NT2/D1 (cell line): Measurements from ENCODE around the gene TMEM129.

Experiments
- DNase-seq: peaks from one replicate; pipeline ENCODE4 v3.0.0-alpha.2; 2011; ENCODE audit warnings: low read depth, low spot score
- H3K27me3 ChIP-seq: 2 replicates; pipeline ENCODE4 v1.6.0; 2011; ENCODE audit warnings: mild to moderate bottlenecking; ENCODE audit not compliant: insufficient read length, insufficient read depth
- H3K36me3 ChIP-seq: 2 replicates; pipeline ENCODE4 v1.6.1; 2011; ENCODE audit warnings: mild to moderate bottlenecking, low read length, mixed read lengths; ENCODE audit not compliant: insufficient read depth, insufficient read length
- H3K4me1 ChIP-seq: 2 replicates; pipeline ENCODE4 v1.5.1; 2011; ENCODE audit not compliant: insufficient read depth, insufficient read length
- H3K4me3 ChIP-seq: 2 replicates; pipeline ENCODE4 v1.5.1; 2011; ENCODE audit warnings: low read depth; ENCODE audit not compliant: insufficient read length
- H3K9ac ChIP-seq: 2 replicates; pipeline ENCODE4 v1.6.0; 2011; ENCODE audit warnings: low read depth; ENCODE audit not compliant: insufficient read length
- H3K9me3 ChIP-seq: 2 replicates; pipeline ENCODE4 v1.5.1; 2011; ENCODE audit warnings: mild to moderate bottlenecking, low read length; ENCODE audit not compliant: insufficient read depth
- SUZ12 ChIP-seq: IDR thresholded peaks from 2 replicates; pipeline ENCODE4 v1.6.1; 2011; ENCODE audit not compliant: insufficient read length, insufficient read depth; ENCODE audit errors: extremely low read depth
- YY1 ChIP-seq: IDR thresholded peaks from 2 replicates; pipeline ENCODE4 v1.6.1; 2011; ENCODE audit not compliant: insufficient read length, insufficient read depth
- ZNF274 ChIP-seq: IDR thresholded peaks from 2 replicates; pipeline ENCODE4 v1.6.1; 2011; ENCODE audit warnings: mild to moderate bottlenecking, low read depth, low read length

Gene TMEM129

GRCh38 chr4:1752284-1753041 lies 31.3 kb upstream of the TMEM129 start:
- Histone ChIP-seq H3K36me3 (no peaks in the 10 kb centered on the region), H3K9me3 (no peaks in the 10 kb centered on the region), H3K27me3 (no peaks in the 10 kb centered on the region), H3K9ac (peak overlapping the region; percentile 70), H3K4me1 (peaks cover 55% of the 10 kb centered on the region), H3K4me3 (no peak overlapping the region)
- no peak for TF ChIP-seq SUZ12
- no peak for TF ChIP-seq ZNF274
- no peak for TF ChIP-seq YY1
- no peak for DNase-seq

DNA sequence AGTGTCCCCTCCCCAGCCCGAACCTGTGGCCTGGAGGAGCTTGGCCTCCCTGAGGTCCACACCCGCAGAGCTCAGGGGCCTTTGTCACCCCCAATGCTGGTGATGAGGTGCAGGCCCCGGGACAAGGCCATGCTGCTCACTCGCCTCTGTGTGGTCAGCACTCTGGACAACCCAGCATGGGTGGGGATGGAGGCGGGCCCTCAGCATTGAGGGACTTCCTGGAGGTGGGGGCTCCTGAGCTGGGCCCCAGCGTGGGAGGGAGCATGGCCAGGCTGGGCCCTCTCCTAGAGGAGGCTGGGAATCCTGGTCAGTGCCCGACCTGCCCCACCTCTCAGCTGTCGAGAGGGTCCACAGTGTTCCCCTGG lies 30.8 kb upstream of the TMEM129 start:
- Histone ChIP-seq H3K9ac (peak overlapping the region; percentile 70), H3K36me3 (no peaks in the 10 kb centered on the region), H3K27me3 (no peaks in the 10 kb centered on the region), H3K4me3 (no peak overlapping the region), H3K9me3 (no peaks in the 10 kb centered on the region), H3K4me1 (peaks cover 52% of the 10 kb centered on the region)
- DNase-seq = no peak
- TF ChIP-seq ZNF274 = no peak
- TF ChIP-seq SUZ12 = no peak
- TF ChIP-seq YY1 = no peak

- H3K4me1 ChIP-seq = peaks cover 55% of the 10 kb centered on the region
- H3K9ac ChIP-seq = peak overlapping the region; percentile 44
Observed at GRCh38 chr4:1751155-1751918, 30.2 kb upstream of the TMEM129 start.

DNA sequence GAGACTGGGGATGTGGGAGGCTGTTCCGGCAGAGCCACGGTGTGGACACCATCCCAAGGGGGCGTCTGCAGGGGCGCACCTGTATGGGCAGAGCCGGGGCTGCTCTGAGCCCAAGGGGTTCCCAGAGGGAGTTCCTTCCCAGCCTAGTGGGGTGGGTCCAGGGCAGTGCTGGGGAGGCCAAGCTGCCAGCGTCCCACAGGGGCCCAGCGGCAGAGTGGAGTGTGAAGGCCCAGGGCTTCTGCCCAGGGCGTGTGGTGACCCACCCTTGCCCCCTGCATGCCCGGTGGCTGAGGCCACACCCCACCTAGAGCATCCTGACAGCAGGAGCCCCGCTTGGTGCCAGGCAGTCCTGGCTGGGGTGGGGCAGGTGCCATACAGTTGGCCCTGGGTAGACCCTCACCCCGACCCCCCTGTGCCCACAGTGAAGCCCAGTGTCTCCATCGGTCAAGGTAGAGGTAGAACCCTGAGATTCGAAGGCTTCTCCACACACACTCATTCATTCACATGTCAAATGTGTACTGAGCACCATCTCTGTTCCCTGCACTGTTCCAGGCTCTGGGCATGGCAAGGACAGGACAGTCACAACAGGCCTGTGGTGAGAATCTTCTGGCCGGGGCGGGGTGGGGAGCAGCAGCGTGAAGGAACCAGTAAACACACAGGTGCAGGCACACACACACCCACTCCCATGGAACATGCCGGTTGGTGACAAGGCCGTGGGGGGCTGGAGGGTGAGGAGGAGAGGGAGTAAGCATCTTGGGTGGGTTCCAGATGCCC lies 29.4 kb upstream of the TMEM129 start:
- TF ChIP-seq YY1 = no peak
- no peak for TF ChIP-seq ZNF274
- no peak for TF ChIP-seq SUZ12
- Histone ChIP-seq H3K9me3 (no peaks in the 10 kb centered on the region), H3K4me3 (no peak overlapping the region), H3K36me3 (peaks cover 3% of the 10 kb centered on the region), H3K4me1 (peaks cover 61% of the 10 kb centered on the region), H3K9ac (no peak overlapping the region), H3K27me3 (no peaks in the 10 kb centered on the region)
- no peak for DNase-seq

More at GRCh38 chr4:1751155-1751918, 30.2 kb upstream of the TMEM129 start:
- H3K4me3 ChIP-seq = no peak overlapping the region
- H3K36me3 ChIP-seq = no peaks in the 10 kb centered on the region
- H3K9me3 ChIP-seq = no peaks in the 10 kb centered on the region
- DNase-seq = no peak
- no peaks in the 10 kb centered on the region for H3K27me3 ChIP-seq
- TF ChIP-seq ZNF274 (no peak), YY1 (no peak), SUZ12 (no peak)

- Histone ChIP-seq H3K9me3 (no peaks in the 10 kb centered on the region), H3K4me1 (peaks cover 57% of the 10 kb centered on the region), H3K36me3 (peaks cover 10% of the 10 kb centered on the region), H3K4me3 (no peak overlapping the region), H3K9ac (no peak overlapping the region), H3K27me3 (no peaks in the 10 kb centered on the region)
- TF ChIP-seq YY1 = no peak
- TF ChIP-seq SUZ12 = no peak
- TF ChIP-seq ZNF274 = no peak
- DNase-seq = no peak
Observed at GRCh38 chr4:1749826-1750225, 28.7 kb upstream of the TMEM129 start.

DNA sequence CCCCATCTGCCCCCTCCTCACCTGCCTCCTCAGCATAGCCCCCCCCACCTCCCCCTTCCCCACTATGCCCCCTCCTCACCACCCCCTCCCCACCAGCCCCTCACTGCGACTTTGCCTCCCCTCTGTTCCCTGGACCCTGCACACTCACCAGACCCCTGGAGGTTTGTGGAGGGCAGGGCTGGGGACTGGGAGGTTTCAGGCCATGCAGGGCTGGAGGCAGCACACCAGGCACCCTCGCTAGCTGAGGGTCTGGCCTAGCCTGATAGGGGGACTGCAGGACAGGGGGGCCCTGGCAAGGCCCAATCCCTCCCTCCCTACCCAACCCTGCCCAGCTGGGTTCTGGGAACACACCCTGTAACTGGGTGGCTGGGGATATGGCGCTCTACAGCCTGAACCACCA lies 28.2 kb upstream of the TMEM129 start:
- peaks cover 14% of the 10 kb centered on the region for H3K36me3 ChIP-seq
- H3K4me1 ChIP-seq = peaks cover 53% of the 10 kb centered on the region
- H3K27me3 ChIP-seq = no peaks in the 10 kb centered on the region
- no peak for TF ChIP-seq YY1
- TF ChIP-seq SUZ12 = no peak
- no peak for TF ChIP-seq ZNF274
- DNase-seq = no peak
- H3K9me3 ChIP-seq = no peaks in the 10 kb centered on the region
- no peak overlapping the region for H3K4me3 ChIP-seq
- no peak overlapping the region for H3K9ac ChIP-seq

DNA sequence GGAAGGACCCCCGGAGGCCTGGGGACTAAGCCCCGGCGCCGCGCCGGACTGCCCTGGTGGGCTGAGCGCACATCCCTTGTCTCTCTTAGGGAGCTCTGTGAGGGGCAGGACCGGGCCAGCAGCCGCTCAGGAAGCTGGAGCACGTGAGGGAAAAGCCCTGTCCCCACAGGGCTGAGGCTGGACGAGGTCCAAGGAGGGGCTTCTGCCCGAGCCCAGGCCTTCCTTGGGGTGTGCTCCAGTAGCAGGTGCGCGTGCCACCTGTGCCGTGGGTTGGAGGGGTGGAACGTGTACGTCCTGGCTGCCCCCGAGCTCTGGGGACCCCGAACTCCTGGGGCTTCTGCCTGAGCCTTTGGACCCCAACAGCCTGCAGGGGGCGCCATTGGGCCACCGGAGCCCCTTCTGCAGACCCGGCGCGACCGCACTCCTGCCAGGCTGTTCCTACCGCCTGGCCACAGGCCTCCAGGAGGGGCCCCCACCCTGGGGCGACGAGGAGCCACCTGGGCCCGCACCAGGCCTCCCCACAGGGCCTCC lies 27.4 kb upstream of the TMEM129 start:
- Histone ChIP-seq H3K4me1 (peaks cover 53% of the 10 kb centered on the region), H3K9ac (peak overlapping the region; percentile 64), H3K36me3 (peaks cover 23% of the 10 kb centered on the region), H3K4me3 (no peak overlapping the region), H3K9me3 (no peaks in the 10 kb centered on the region), H3K27me3 (no peaks in the 10 kb centered on the region)
- TF ChIP-seq SUZ12 (no peak), YY1 (no peak), ZNF274 (no peak)
- DNase-seq = peak; percentile 74
